ES-I3 (cell line): ENCODE results near the gene AKT1S1.

Experiments used
- H3K36me3 ChIP-seq: 2 replicates; pipeline ENCODE4 v1.6.1; 2013; ENCODE audit warnings: mild to moderate bottlenecking, low read length, control low read depth, moderate library complexity; ENCODE audit not compliant: insufficient read depth
- H3K4me1 ChIP-seq: 2 replicates; pipeline ENCODE4 v1.6.1; 2013; ENCODE audit warnings: mild to moderate bottlenecking, control low read depth, low read length; ENCODE audit not compliant: insufficient read depth
- H3K9ac ChIP-seq: 2 replicates; pipeline ENCODE4 v1.6.1; 2013; ENCODE audit warnings: low read depth, mild to moderate bottlenecking, low read length, moderate library complexity
- H3K9me3 ChIP-seq: 2 replicates; pipeline ENCODE4 v1.6.1; 2013; ENCODE audit warnings: mild to moderate bottlenecking, low read length, moderate library complexity; ENCODE audit not compliant: control insufficient read depth, insufficient read depth

The AKT1S1 gene

GRCh38 chr19:49840736-49841249, 36.4 kb downstream of the AKT1S1 start:
- Histone ChIP-seq H3K9ac (no peak overlapping the region), H3K9me3 (no peaks in the 10 kb centered on the region), H3K4me1 (no peaks in the 10 kb centered on the region), H3K36me3 (peaks cover 16% of the 10 kb centered on the region)

- H3K36me3 ChIP-seq = peaks cover 16% of the 10 kb centered on the region
- H3K4me1 ChIP-seq = no peaks in the 10 kb centered on the region
- H3K9ac ChIP-seq = no peak overlapping the region
- no peaks in the 10 kb centered on the region for H3K9me3 ChIP-seq
Measured at GRCh38 chr19:49840321-49840720, 36.8 kb downstream of the AKT1S1 start.

GRCh38 chr19:49839713-49840112, 37.4 kb downstream of the AKT1S1 start:
- H3K36me3 ChIP-seq = peaks cover 16% of the 10 kb centered on the region
- H3K9ac ChIP-seq = no peak overlapping the region

GRCh38 chr19:49838885-49839588, 38.1 kb downstream of the AKT1S1 start:
- H3K4me1 ChIP-seq = no peaks in the 10 kb centered on the region
- no peak overlapping the region for H3K9ac ChIP-seq
- H3K36me3 ChIP-seq = peaks cover 16% of the 10 kb centered on the region
- H3K9me3 ChIP-seq = no peaks in the 10 kb centered on the region

More at GRCh38 chr19:49839713-49840112, 37.4 kb downstream of the AKT1S1 start:
- Histone ChIP-seq H3K9me3 (no peaks in the 10 kb centered on the region), H3K4me1 (no peaks in the 10 kb centered on the region)

- Histone ChIP-seq H3K4me1 (no peaks in the 10 kb centered on the region), H3K9me3 (no peaks in the 10 kb centered on the region), H3K9ac (no peak overlapping the region), H3K36me3 (peaks cover 16% of the 10 kb centered on the region)
Measured at GRCh38 chr19:49837425-49837824, 39.7 kb downstream of the AKT1S1 start.

GRCh38 chr19:49837009-49837310, 40.2 kb downstream of the AKT1S1 start:
- Histone ChIP-seq H3K9me3 (no peaks in the 10 kb centered on the region), H3K36me3 (peaks cover 16% of the 10 kb centered on the region), H3K4me1 (no peaks in the 10 kb centered on the region), H3K9ac (no peak overlapping the region)

GRCh38 chr19:49836176-49837008, 40.8 kb downstream of the AKT1S1 start:
- no peaks in the 10 kb centered on the region for H3K9me3 ChIP-seq
- peaks cover 16% of the 10 kb centered on the region for H3K36me3 ChIP-seq
- no peaks in the 10 kb centered on the region for H3K4me1 ChIP-seq
- no peak overlapping the region for H3K9ac ChIP-seq

GRCh38 chr19:49835562-49835961, 41.6 kb downstream of the AKT1S1 start:
- H3K9ac ChIP-seq = no peak overlapping the region
- H3K4me1 ChIP-seq = no peaks in the 10 kb centered on the region
- peaks cover 11% of the 10 kb centered on the region for H3K36me3 ChIP-seq
- H3K9me3 ChIP-seq = no peaks in the 10 kb centered on the region

GRCh38 chr19:49833599-49833998, 43.6 kb downstream of the AKT1S1 start:
- Histone ChIP-seq H3K9ac (no peak overlapping the region), H3K9me3 (no peaks in the 10 kb centered on the region), H3K4me1 (no peaks in the 10 kb centered on the region), H3K36me3 (peaks cover 11% of the 10 kb centered on the region)

GRCh38 chr19:49832556-49832955, 44.6 kb downstream of the AKT1S1 start:
- Histone ChIP-seq H3K9me3 (no peaks in the 10 kb centered on the region), H3K4me1 (no peaks in the 10 kb centered on the region), H3K9ac (no peak overlapping the region), H3K36me3 (peaks cover 8% of the 10 kb centered on the region)

- Histone ChIP-seq H3K36me3 (peaks cover 2% of the 10 kb centered on the region), H3K4me1 (no peaks in the 10 kb centered on the region), H3K9me3 (no peaks in the 10 kb centered on the region), H3K9ac (no peak overlapping the region)
Measured at GRCh38 chr19:49831592-49831991, 45.6 kb downstream of the AKT1S1 start.

- Histone ChIP-seq H3K9ac (no peak overlapping the region), H3K36me3 (no peaks in the 10 kb centered on the region; the same call in 1 of the 2 replicates), H3K9me3 (no peaks in the 10 kb centered on the region), H3K4me1 (no peaks in the 10 kb centered on the region)
Measured at GRCh38 chr19:49830766-49831165, 46.4 kb downstream of the AKT1S1 start.

- H3K9ac ChIP-seq = no peak overlapping the region
- no peaks in the 10 kb centered on the region for H3K4me1 ChIP-seq
- no peaks in the 10 kb centered on the region for H3K9me3 ChIP-seq
- H3K36me3 ChIP-seq = no peaks in the 10 kb centered on the region; the same call in 1 of the 2 replicates
Measured at GRCh38 chr19:49829721-49830120, 47.4 kb downstream of the AKT1S1 start.

GRCh38 chr19:49829200-49829599, 48.0 kb downstream of the AKT1S1 start:
- no peaks in the 10 kb centered on the region; the same call in 1 of the 2 replicates for H3K36me3 ChIP-seq
- H3K4me1 ChIP-seq = no peaks in the 10 kb centered on the region
- no peak overlapping the region for H3K9ac ChIP-seq
- no peaks in the 10 kb centered on the region for H3K9me3 ChIP-seq

- Histone ChIP-seq H3K4me1 (no peaks in the 10 kb centered on the region), H3K9ac (no peak overlapping the region), H3K36me3 (no peaks in the 10 kb centered on the region), H3K9me3 (no peaks in the 10 kb centered on the region)
Measured at GRCh38 chr19:49827034-49827433, 50.1 kb downstream of the AKT1S1 start.
